ENCODE results near the gene PPP6R3.

- TF ChIP-seq CTCF (IDR thresholded peaks at IDR 0.05) = no peak
- TF ChIP-seq POLR2A (IDR thresholded peaks at IDR 0.05) = no peak
- no peak for TF ChIP-seq POLR2AphosphoS5 (IDR thresholded peaks at IDR 0.05; ENCODE audit: insufficient read depth in 1 of 2, low read depth in 1 of 2)
These were observed 35.3 kb downstream of the PPP6R3 start for GRCh38 chr11:68495872-68496271.

Data from vagina (tissue), 2 donors.